ENCODE results near the gene GJB5. TPM values are rescaled to one million over a fixed set of nuclear protein-coding genes. Genes with fewer than 3 reads are reported as not detected.

Gene GJB5
- total and polyA plus RNA-seq, 2 donors (not counting 1 experiment from before 2014, with no cell fraction given): not detected

- Histone ChIP-seq H4K20me1 (ENCODE audit: control insufficient read depth, insufficient read depth, low read length, poor library complexity, severe bottlenecking) (no peaks in the 10 kb centered on the region), H3K4me1 (ENCODE audit: control insufficient read depth in 2 of 2, insufficient read depth in 2 of 2, low read length in 2 of 2) (no peaks in the 10 kb centered on the region), H3K79me2 (ENCODE audit: control insufficient read depth, insufficient read depth, low read length) (no peaks in the 10 kb centered on the region), H3K4me3 (ENCODE audit: control extremely low read depth in 1 of 5, extremely low read depth in 1 of 5, insufficient read depth in 1 of 5, low read depth in 2 of 5, low read length in 4 of 5) (no peak overlapping the region), H3K27me3 (replicated peaks in 1 of 4; ENCODE audit: control extremely low read depth in 1 of 4, control insufficient read depth in 3 of 4, insufficient read depth in 4 of 4, low read length in 3 of 4) (peaks cover 0 to 5% (median 0%) of the 10 kb centered on the region in 4 experiments), H3K9me3 (ENCODE audit: control extremely low read depth in 1 of 3, control insufficient read depth in 2 of 3, insufficient read depth in 1 of 3, low read length in 2 of 3) (no peaks in the 10 kb centered on the region), H2AFZ (ENCODE audit: insufficient read depth, low read depth, low read length, poor library complexity, severe bottlenecking) (no peak overlapping the region), H3K4me2 (replicated peaks; ENCODE audit: low read depth, low read length, poor library complexity, severe bottlenecking) (no peak overlapping the region), H3K9ac (ENCODE audit: low read length) (no peak overlapping the region), H3K27ac (ENCODE audit: low read length in 2 of 2) (no peak overlapping the region), H3K36me3 (replicated peaks in 1 of 2; ENCODE audit: control extremely low read depth in 1 of 2, control insufficient read depth in 1 of 2, extremely low read depth in 1 of 2, insufficient read depth in 2 of 2, low read length in 1 of 2) (no peaks in the 10 kb centered on the region)
- CTCF ChIA-PET: no interaction called here
- no peak overlapping the region for H3K4me3 Mint-ChIP-seq
- H3K9me3 Mint-ChIP-seq (ENCODE audit: insufficient read depth): no peaks in the 10 kb centered on the region
- ATAC-seq (ENCODE audit: low read depth) (no peak), DNase-seq (no peak)
- H3K27me3 Mint-ChIP-seq: peaks cover 28% of the 10 kb centered on the region
- H3K4me1 Mint-ChIP-seq: no peaks in the 10 kb centered on the region
- TF ChIP-seq CTCF (IDR thresholded peaks at IDR 0.05) (no peak), EZH2 (IDR thresholded peaks at IDR 0.05; ENCODE audit: borderline replicate concordance, insufficient read depth, low read depth, low read length, poor library complexity, severe bottlenecking) (no peak)
- no peak overlapping the region for H3K27ac Mint-ChIP-seq
- intact Hi-C loops (cut with micrococcal nuclease): no loop called here
- WGBS (ENCODE audit: insufficient coverage): 91% methylated on average over 8 of the region's 8 CpGs
- POLR2A ChIA-PET: no interaction called here
Measured at GRCh38 chr1:34774957-34775356, 20.1 kb downstream of the GJB5 start.

- Histone ChIP-seq H3K9me3 (ENCODE audit: control extremely low read depth in 1 of 3, control insufficient read depth in 2 of 3, insufficient read depth in 1 of 3, low read length in 2 of 3) (no peaks in the 10 kb centered on the region), H3K4me1 (ENCODE audit: control insufficient read depth in 2 of 2, insufficient read depth in 2 of 2, low read length in 2 of 2) (peaks cover 2 to 11% of the 10 kb centered on the region in 2 donors), H3K4me3 (ENCODE audit: control extremely low read depth in 1 of 5, extremely low read depth in 1 of 5, insufficient read depth in 1 of 5, low read depth in 2 of 5, low read length in 4 of 5) (no peak overlapping the region), H3K79me2 (ENCODE audit: control insufficient read depth, insufficient read depth, low read length) (no peaks in the 10 kb centered on the region), H3K27me3 (replicated peaks in 1 of 4; ENCODE audit: control extremely low read depth in 1 of 4, control insufficient read depth in 3 of 4, insufficient read depth in 4 of 4, low read length in 3 of 4) (peaks cover 0 to 19% (median 6%) of the 10 kb centered on the region in 4 experiments), H2AFZ (ENCODE audit: insufficient read depth, low read depth, low read length, poor library complexity, severe bottlenecking) (no peak overlapping the region), H3K9ac (ENCODE audit: low read length) (no peak overlapping the region), H4K20me1 (ENCODE audit: control insufficient read depth, insufficient read depth, low read length, poor library complexity, severe bottlenecking) (no peaks in the 10 kb centered on the region), H3K4me2 (replicated peaks; ENCODE audit: low read depth, low read length, poor library complexity, severe bottlenecking) (no peak overlapping the region), H3K27ac (ENCODE audit: low read length in 2 of 2) (no peak overlapping the region), H3K36me3 (replicated peaks in 1 of 2; ENCODE audit: control extremely low read depth in 1 of 2, control insufficient read depth in 1 of 2, extremely low read depth in 1 of 2, insufficient read depth in 2 of 2, low read length in 1 of 2) (no peaks in the 10 kb centered on the region)
- intact Hi-C loops (cut with micrococcal nuclease): no loop called here
- peaks cover 4% of the 10 kb centered on the region for H3K4me1 Mint-ChIP-seq
- no peak for TF ChIP-seq EZH2 (IDR thresholded peaks at IDR 0.05; ENCODE audit: borderline replicate concordance, insufficient read depth, low read depth, low read length, poor library complexity, severe bottlenecking)
- H3K27me3 Mint-ChIP-seq: peaks cover 36% of the 10 kb centered on the region
- no peaks in the 10 kb centered on the region for H3K9me3 Mint-ChIP-seq (ENCODE audit: insufficient read depth)
- ATAC-seq (ENCODE audit: low read depth): no peak
- WGBS (ENCODE audit: insufficient coverage): 27% methylated on average over 3 of the region's 3 CpGs
- CTCF ChIA-PET: no interaction called here
- H3K27ac Mint-ChIP-seq: no peak overlapping the region
- H3K4me3 Mint-ChIP-seq: no peak overlapping the region
- POLR2A ChIA-PET: no interaction called here
- DNase-seq: no peak
Measured at GRCh38 chr1:34776911-34777310, 22.1 kb downstream of the GJB5 start.

Measured in B cell (primary cell).